Measurements from ENCODE around the gene SMARCA1. TPM values are rescaled to one million over a fixed set of nuclear protein-coding genes. Genes with fewer than 3 reads are reported as not detected.

The SMARCA1 gene
- total RNA-seq, 1 donor from 2014 or later, result 32.4 TPM

DNA sequence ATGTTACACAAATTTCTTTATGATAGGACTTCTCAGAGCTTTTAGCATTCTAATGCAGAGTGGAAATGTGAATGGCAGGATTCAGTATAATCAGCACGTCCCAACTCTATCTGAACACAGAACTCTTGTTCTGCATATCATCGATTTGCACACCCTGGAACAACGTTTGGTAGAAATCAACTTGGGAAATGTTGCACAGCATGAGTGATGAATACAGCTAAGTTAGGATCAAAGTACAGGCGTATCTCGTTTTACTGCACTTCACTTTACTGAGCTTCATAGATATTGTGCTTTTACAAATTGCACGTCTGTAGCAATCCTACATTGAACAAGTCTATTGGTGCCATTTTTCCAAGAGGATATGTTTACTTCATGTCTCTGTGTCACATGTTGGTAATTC is 70.8 kb downstream of the SMARCA1 start:
- DNase-seq (ENCODE audit: low spot score), result no peak

DNA sequence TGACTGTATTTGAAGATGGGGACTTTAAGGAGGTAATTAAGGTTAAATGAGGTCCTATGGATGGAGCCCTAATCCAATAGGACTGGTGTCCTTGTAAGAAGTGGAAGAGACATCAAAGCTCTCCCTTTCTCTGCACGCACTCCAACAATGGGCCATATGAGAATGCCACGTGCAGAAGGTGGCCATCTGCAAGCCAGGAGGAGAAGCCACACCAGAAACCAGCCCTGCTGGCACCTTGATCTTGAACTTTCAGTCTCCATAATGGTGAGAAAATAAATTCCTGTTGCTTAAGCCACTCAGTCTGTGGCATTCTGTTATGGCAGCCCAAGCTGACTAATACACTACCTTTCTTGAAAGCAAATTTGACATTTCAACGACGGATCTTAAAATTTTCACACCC is 73.2 kb downstream of the SMARCA1 start:
- DNase-seq (ENCODE audit: low spot score), result no peak

DNA sequence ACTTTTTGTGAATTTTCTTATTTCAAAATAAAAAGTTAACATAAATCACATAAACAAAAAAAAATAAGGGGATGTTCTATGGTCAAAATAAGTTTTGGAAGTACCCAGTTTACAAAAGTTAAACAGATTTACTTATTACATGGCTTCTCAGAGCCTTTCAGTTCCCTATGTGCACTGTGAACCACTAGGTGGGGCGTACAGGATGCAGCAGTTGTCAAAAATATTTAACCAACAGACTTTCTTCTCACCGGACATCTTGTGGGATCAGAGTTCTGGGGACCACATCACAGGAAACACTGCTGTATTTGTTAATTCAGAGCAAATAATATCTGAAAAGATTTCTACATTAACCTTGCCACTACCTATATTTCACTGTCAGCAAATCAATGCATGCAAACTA is 74.1 kb downstream of the SMARCA1 start:
- DNase-seq (ENCODE audit: low spot score), result no peak

DNA sequence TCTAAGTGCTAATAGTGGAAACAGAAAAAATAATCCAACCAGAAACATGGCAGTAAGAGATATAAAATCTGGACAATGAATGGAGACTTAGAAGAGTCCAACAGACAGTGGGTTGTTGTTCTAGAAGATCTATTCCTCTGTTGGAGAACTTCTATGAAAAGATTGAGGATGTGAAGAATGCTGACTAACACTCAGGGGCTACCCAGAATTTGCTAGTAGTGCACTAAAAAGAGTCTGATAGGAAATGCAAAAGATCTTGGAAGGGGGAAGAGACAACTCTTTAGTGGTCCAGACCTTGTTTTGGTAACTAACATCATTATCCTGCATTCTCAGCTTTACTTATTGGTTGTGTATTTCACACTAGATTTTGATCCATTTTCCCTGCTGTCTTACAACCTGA is 77.9 kb downstream of the SMARCA1 start:
- DNase-seq (ENCODE audit: low spot score), result no peak

DNA sequence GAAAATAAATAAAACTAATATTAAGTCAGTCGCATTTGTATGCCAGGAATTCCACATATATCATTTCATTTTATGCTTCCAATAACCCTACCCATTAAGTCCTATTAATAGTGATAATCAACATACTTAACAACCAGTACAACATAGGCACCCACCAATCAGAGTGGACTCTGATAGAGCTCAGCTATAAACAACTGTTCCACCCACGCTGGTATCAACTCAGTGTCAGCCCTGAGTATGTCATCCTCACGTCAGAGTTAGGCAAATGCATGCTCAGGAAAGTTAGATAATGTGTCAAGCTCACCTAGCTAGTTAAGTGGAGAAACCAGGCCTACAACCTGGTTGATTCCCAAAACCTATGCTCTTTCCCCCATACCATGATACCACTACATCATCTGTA is 89.3 kb downstream of the SMARCA1 start:
- DNase-seq (ENCODE audit: low spot score), result no peak

DNA sequence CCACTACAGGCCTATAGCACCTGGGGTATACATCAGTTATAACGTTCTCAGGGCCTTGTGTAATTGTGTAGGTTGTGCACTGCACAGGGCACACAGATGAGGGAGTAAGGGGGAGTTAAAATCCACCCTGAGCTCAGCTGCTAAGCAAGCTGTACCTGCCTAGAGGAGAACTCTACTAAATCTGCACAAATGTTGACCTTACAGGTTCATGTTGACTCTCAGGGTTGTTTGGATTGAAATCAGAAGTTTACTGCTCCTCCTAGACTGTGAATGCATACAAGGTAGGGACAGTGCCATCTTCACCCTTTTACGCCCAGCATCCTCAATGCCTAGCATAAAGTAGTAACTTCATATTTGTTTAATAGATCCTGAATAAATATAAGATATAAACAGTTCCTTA is 89.8 kb downstream of the SMARCA1 start:
- DNase-seq (ENCODE audit: low spot score), result no peak

DNA sequence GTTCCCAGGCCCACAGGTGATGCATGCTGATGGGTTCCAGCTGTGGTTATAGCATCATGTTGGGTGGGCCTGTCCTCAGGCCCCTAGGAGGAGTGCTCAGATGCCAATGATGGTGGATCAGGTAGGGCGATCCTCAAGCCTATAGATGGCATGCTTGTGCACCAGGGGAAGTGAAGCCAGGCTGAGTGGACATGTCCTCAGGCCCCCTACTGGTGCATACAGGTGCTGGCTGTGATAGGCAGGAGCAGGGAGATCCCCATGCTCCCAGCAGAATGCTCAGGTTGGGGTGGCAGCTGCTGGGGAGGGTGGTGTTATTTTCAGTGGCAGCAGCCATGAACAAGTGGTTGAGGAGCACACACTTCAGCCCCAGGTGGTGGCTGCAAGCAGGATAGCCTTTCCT is 96.0 kb downstream of the SMARCA1 start:
- DNase-seq (ENCODE audit: low spot score), result no peak

DNA sequence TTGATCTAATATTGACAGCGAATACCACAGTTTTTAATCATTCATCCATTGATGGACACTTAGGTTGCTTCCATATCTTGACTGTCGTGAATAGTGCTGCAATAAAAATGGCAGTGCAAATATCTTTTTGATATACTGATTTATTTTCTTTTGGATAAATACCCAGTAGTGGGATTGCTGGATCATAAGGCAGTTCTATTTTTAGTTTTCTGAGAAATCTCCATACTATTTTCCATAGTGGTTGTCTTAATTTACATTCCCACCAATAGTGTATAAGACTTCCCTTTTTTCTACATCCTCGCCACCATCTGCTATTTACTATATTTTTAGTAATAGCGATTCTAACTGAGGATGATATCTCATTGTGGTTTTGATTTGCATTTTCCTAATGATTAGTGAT is 100.1 kb downstream of the SMARCA1 start:
- no peak for DNase-seq (ENCODE audit: low spot score)

DNA sequence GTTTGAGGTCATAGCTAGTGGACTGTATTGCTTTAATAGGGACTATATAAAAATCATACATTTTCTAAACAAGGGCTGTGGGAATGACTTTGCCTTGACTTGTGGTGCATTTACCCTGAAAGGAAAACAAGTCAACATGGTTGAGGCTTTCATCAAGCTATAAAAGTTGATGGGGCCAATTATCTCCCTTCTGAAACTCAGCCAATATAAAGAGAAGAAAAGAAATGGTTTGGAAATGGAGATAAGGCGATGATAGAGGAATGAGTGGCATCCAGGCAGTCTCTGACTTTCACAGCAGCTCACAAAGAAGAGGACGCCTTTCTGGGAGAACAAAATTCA is 118.7 kb downstream of the SMARCA1 start:
- DNase-seq (ENCODE audit: low spot score), result no peak

DNA sequence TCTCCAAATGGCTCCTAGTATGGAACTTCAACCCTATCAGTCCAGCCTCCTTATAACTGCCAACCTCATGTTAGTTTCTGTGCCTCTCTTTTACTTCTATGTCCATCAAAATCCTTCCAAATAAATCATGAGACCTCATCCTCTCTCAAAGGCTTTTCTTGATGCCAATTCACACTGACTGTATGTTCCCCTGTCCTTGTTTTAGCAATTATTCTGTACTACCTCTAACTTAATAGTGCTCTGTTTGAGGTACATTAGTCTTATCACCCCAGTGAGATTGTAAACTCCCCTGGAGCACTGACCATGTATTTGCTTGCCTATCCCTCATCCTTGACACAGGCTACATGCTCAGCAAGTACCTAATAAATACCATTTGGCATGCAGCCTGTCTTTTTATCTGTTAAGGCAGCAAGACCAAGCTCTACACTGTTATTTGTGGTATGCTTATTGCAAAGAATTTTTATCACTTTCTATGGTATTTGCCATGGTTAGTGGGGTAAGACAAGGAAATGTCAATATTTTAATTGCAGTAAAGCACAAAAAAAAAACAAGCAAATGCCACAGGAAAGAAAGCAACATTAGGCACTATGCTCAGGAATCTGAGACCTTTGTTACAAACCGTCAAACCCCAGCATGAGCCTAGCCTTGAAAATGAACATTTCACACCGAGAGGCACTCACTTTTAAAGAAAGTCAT is 119.2 kb downstream of the SMARCA1 start:
- DNase-seq (ENCODE audit: low spot score), result no peak

Other genes with a start within 250 kb of the SMARCA1 start
- 25.2 TPM for gene OCRL, start 16.8 kb upstream of the SMARCA1 start, total RNA-seq
- 5.6 TPM for gene APLN, start 131.5 kb upstream of the SMARCA1 start, total RNA-seq
- 9.6 TPM for gene XPNPEP2, start 215.5 kb upstream of the SMARCA1 start, total RNA-seq

Data from mesenteric fat pad (tissue), 1 donor.